Astrocyte (in vitro differentiated cells and primary cell): ENCODE data around the gene ZNF410. TPM values are rescaled to one million over a fixed set of nuclear protein-coding genes. Genes with fewer than 3 reads are reported as not detected.

Experiments
- DNase-seq: peaks from one replicate; pipeline ENCODE4 v3.0.0-alpha.2; 2010; ENCODE audit warnings: low read depth
- FAIRE-seq: peaks from 2 replicates; lab custom pipeline; 2011; peaks lifted over from hg19 to GRCh38; lab: Jason Lieb, UNC
- H2AFZ ChIP-seq: 2 replicates; pipeline ENCODE4 v1.6.0; 2012; ENCODE audit warnings: low read depth, low read length, inconsistent platforms
- H3K27ac ChIP-seq: 2 replicates; pipeline ENCODE4 v1.5.1; 2011; ENCODE audit warnings: low read depth, low read length, inconsistent platforms
- H3K27me3 ChIP-seq: 2 replicates; pipeline ENCODE4 v1.6.0; 2011; ENCODE audit warnings: low read length, inconsistent platforms; ENCODE audit not compliant: insufficient read depth
- H3K36me3 ChIP-seq: 2 replicates; pipeline ENCODE4 v1.5.1; 2011; ENCODE audit warnings: low read length, inconsistent platforms; ENCODE audit not compliant: insufficient read depth
- H3K4me1 ChIP-seq: 2 replicates; pipeline ENCODE4 v1.5.1; 2011; ENCODE audit warnings: low read length, inconsistent platforms; ENCODE audit not compliant: insufficient read depth
- H3K4me2 ChIP-seq: 2 replicates; pipeline ENCODE4 v1.6.0; 2012; ENCODE audit warnings: low read length, inconsistent platforms
- H3K4me3 ChIP-seq: 2 replicates; pipeline ENCODE4 v1.5.1; 2011; ENCODE audit warnings: low read depth, mild to moderate bottlenecking, low read length, inconsistent platforms; ENCODE audit not compliant: insufficient read depth
- H3K79me2 ChIP-seq: 2 replicates; pipeline ENCODE4 v1.6.0; 2012; ENCODE audit warnings: mild to moderate bottlenecking, low read length, inconsistent platforms; ENCODE audit not compliant: insufficient read depth
- H3K9ac ChIP-seq: 2 replicates; pipeline ENCODE4 v1.6.0; 2012; ENCODE audit warnings: mild to moderate bottlenecking, low read length, inconsistent platforms
- H3K9me3 ChIP-seq: 2 replicates; pipeline ENCODE4 v1.5.1; 2012; ENCODE audit warnings: low read depth, mild to moderate bottlenecking, low read length, inconsistent platforms; ENCODE audit not compliant: insufficient read depth
- H4K20me1 ChIP-seq: 2 replicates; pipeline ENCODE4 v1.6.0; 2012; ENCODE audit warnings: low read length, inconsistent platforms; ENCODE audit not compliant: insufficient read depth
- H3K27ac Mint-ChIP-seq: one replicate; pipeline ENCODE4 v1.8.0; 2021; ENCODE audit warnings: mild to moderate bottlenecking, mixed read lengths; ENCODE audit not compliant: unreplicated experiment
- H3K27me3 Mint-ChIP-seq: one replicate; pipeline ENCODE4 v1.8.0; 2021; ENCODE audit warnings: low read depth, mixed read lengths; ENCODE audit not compliant: unreplicated experiment
- H3K36me3 Mint-ChIP-seq: one replicate; pipeline ENCODE4 v1.8.0; 2021; ENCODE audit warnings: low read depth, mixed read lengths; ENCODE audit not compliant: unreplicated experiment
- H3K4me1 Mint-ChIP-seq: one replicate; pipeline ENCODE4 v1.8.0; 2021; ENCODE audit warnings: low read depth, mixed read lengths; ENCODE audit not compliant: unreplicated experiment
- H3K4me3 Mint-ChIP-seq: one replicate; pipeline ENCODE4 v1.8.0; 2021; ENCODE audit warnings: mild to moderate bottlenecking, moderate library complexity, mixed read lengths; ENCODE audit not compliant: unreplicated experiment
- H3K9me3 Mint-ChIP-seq: one replicate; pipeline ENCODE4 v1.8.0; 2021; ENCODE audit warnings: mild to moderate bottlenecking, mixed read lengths; ENCODE audit not compliant: unreplicated experiment
- EZH2 ChIP-seq: IDR thresholded peaks from 2 replicates; pipeline ENCODE4 v1.6.1; 2012; ENCODE audit warnings: mild to moderate bottlenecking, low read length, inconsistent platforms; ENCODE audit not compliant: insufficient read depth
- total RNA-seq: library from RNA; stranded (reverse); gene quantifications from 2 replicates; pipeline ENCODE4 v1.2.1, GENCODE V29; 2021
- TF ChIP-seq, protein P1 (sequence below): IDR thresholded peaks from 2 replicates; pipeline ENCODE4 v1.5.1; 2011; ENCODE audit warnings: low read depth, mild to moderate bottlenecking, inconsistent platforms, low read length, moderate library complexity; ENCODE audit not compliant: insufficient read depth

ZNF410 gene
- total RNA-seq, 1 donor from 2014 or later: 42.9 TPM

DNA sequence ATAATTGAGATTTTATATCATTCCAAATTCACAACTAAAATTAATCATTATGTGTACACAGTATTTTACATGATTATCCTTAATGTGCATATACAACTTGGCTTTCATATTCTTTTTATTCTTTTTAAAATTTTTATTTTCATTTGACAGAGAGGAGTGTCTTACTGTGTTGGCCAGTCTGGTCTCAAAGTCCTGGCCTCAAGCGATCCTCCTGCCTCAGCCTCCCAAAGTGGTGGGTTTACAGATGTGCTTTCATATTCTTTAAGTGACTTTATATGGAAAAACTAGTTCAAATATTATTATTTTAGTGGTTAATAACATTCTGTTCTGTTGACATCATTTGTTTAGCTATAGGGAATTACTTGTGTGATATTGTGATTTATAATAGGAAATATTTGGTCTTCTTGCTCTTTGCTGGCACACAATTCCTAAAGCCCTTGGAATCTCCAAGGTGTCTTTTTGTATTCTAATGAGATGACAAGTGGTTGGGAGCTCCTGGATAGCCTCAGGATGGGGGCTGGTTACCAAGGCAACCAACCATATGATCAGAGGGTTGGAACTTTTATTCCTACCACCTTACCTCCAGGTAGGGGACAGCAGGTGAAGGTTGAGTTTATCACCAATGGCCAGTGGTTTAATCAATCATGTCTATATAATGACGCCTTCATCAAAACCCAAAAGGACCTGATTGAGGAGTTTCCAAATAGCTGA lies 16.0 kb upstream of the ZNF410 start:
- TF ChIP-seq EZH2: no peak
- TF ChIP-seq, protein P1, sequence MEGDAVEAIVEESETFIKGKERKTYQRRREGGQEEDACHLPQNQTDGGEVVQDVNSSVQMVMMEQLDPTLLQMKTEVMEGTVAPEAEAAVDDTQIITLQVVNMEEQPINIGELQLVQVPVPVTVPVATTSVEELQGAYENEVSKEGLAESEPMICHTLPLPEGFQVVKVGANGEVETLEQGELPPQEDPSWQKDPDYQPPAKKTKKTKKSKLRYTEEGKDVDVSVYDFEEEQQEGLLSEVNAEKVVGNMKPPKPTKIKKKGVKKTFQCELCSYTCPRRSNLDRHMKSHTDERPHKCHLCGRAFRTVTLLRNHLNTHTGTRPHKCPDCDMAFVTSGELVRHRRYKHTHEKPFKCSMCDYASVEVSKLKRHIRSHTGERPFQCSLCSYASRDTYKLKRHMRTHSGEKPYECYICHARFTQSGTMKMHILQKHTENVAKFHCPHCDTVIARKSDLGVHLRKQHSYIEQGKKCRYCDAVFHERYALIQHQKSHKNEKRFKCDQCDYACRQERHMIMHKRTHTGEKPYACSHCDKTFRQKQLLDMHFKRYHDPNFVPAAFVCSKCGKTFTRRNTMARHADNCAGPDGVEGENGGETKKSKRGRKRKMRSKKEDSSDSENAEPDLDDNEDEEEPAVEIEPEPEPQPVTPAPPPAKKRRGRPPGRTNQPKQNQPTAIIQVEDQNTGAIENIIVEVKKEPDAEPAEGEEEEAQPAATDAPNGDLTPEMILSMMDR: no peak
- no peaks in the 10 kb centered on the region for H4K20me1 ChIP-seq
- H3K36me3 ChIP-seq: no peaks in the 10 kb centered on the region
- no peaks in the 10 kb centered on the region for H3K79me2 ChIP-seq
- Mint-ChIP-seq H3K9me3 (no peaks in the 10 kb centered on the region), H3K4me1 (no peaks in the 10 kb centered on the region), H3K27ac (no peak overlapping the region), H3K27me3 (no peaks in the 10 kb centered on the region), H3K36me3 (peaks cover 5% of the 10 kb centered on the region), H3K4me3 (no peak overlapping the region)
- H3K4me1 ChIP-seq: no peaks in the 10 kb centered on the region
- no peak overlapping the region for H3K4me3 ChIP-seq
- no peaks in the 10 kb centered on the region for H3K9me3 ChIP-seq
- H3K9ac ChIP-seq: no peak overlapping the region
- FAIRE-seq: no peak
- no peak for DNase-seq
- no peaks in the 10 kb centered on the region for H3K27me3 ChIP-seq
- H3K4me2 ChIP-seq: no peak overlapping the region
- no peak overlapping the region for H2AFZ ChIP-seq
- H3K27ac ChIP-seq: no peak overlapping the region

DNA sequence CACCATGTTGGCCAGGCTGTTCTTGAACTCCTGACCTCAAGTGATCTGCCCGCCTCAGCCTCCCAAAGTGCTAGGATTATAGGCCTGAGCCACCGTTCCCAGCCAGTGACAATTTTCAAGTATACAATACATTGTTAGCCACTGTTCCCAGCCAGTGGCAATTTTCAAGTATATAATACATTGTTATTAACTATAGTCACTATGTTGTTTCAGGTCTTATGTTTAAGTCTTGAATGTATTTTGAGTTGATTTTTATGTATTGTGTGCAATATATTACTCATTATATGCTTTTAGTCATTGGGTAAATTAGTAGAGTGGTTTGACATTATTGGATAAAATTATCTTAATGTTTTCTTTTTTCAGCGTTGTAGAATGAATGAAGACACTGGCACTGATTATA lies 13.0 kb upstream of the ZNF410 start:
- Histone ChIP-seq H3K4me3 (no peak overlapping the region), H3K4me2 (no peak overlapping the region), H3K9me3 (no peaks in the 10 kb centered on the region), H3K27me3 (no peaks in the 10 kb centered on the region), H3K9ac (no peak overlapping the region), H3K27ac (no peak overlapping the region), H3K4me1 (no peaks in the 10 kb centered on the region), H3K79me2 (no peaks in the 10 kb centered on the region), H3K36me3 (no peaks in the 10 kb centered on the region), H2AFZ (no peak overlapping the region), H4K20me1 (no peaks in the 10 kb centered on the region)
- no peak overlapping the region for H3K4me3 Mint-ChIP-seq
- no peak for FAIRE-seq
- TF ChIP-seq, protein P1: no peak
- no peak for TF ChIP-seq EZH2
- no peaks in the 10 kb centered on the region for H3K9me3 Mint-ChIP-seq
- no peaks in the 10 kb centered on the region for H3K4me1 Mint-ChIP-seq
- DNase-seq: no peak
- no peaks in the 10 kb centered on the region for H3K27me3 Mint-ChIP-seq
- H3K27ac Mint-ChIP-seq: no peak overlapping the region
- peaks cover 1% of the 10 kb centered on the region for H3K36me3 Mint-ChIP-seq

DNA sequence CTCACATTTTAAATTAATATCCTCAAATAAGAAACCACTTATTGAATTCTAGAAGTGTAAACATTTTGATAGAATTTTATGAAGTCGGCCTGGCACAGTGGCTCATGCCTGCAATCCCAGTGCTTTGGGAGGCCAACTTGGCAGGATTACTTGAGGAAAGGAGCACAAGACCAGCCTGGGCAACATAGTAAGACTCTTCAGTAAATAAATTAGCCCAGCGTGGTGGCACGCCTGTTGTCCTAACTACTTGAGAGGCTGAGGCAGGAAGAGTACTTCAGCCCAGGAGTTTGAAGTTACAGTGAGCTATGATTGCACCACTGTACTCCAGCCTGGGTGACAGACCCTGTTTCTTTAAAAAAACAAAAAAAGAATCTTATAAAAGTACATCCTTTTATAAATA lies 8.9 kb upstream of the ZNF410 start:
- Histone ChIP-seq H3K36me3 (no peaks in the 10 kb centered on the region), H3K27me3 (no peaks in the 10 kb centered on the region), H3K9me3 (no peaks in the 10 kb centered on the region), H4K20me1 (no peaks in the 10 kb centered on the region), H3K4me1 (no peaks in the 10 kb centered on the region), H2AFZ (no peak overlapping the region), H3K9ac (no peak overlapping the region), H3K27ac (no peak overlapping the region), H3K4me2 (no peak overlapping the region), H3K79me2 (no peaks in the 10 kb centered on the region), H3K4me3 (no peak overlapping the region)
- TF ChIP-seq, protein P1: no peak
- no peak for TF ChIP-seq EZH2
- H3K4me3 Mint-ChIP-seq: no peak overlapping the region
- DNase-seq (no peak), FAIRE-seq (no peak)
- H3K27ac Mint-ChIP-seq: no peak overlapping the region
- H3K27me3 Mint-ChIP-seq: no peaks in the 10 kb centered on the region
- no peaks in the 10 kb centered on the region for H3K9me3 Mint-ChIP-seq
- no peaks in the 10 kb centered on the region for H3K4me1 Mint-ChIP-seq
- H3K36me3 Mint-ChIP-seq: peaks cover 1% of the 10 kb centered on the region
